ENCODE measurements around the gene SPP1. TPM values are rescaled to one million over a fixed set of nuclear protein-coding genes. Genes with fewer than 3 reads are reported as not detected.
A peak's percentile ranks its signal among the peaks of the same experiment; 100 is the strongest.

SPP1 gene
- total RNA-seq, 1 donor from 2014 or later: 253 TPM

- DNase-seq: no peak
Measured at GRCh38 chr4:87956501-87956900, 19.0 kb upstream of the SPP1 start.

GRCh38 chr4:87957061-87957460 lies 18.5 kb upstream of the SPP1 start:
- peak; percentile 25 for DNase-seq

- DNase-seq: no peak
Measured at GRCh38 chr4:87961993-87962392, 13.5 kb upstream of the SPP1 start.

- no peak for DNase-seq
Measured at GRCh38 chr4:87962398-87963146, 12.9 kb upstream of the SPP1 start.

- DNase-seq: no peak
Measured at GRCh38 chr4:87965501-87965975, 10.0 kb upstream of the SPP1 start.

GRCh38 chr4:87966095-87966496 lies 9.4 kb upstream of the SPP1 start:
- no peak for DNase-seq

- no peak for DNase-seq
Measured at GRCh38 chr4:87967193-87967592, 8.3 kb upstream of the SPP1 start.

GRCh38 chr4:87970121-87970520 lies 5.4 kb upstream of the SPP1 start:
- DNase-seq: no peak

GRCh38 chr4:87971866-87972265 lies 3.6 kb upstream of the SPP1 start:
- DNase-seq: no peak

GRCh38 chr4:87973283-87974169 lies 2.0 kb upstream of the SPP1 start:
- DNase-seq: peak; percentile 46

- no peak for DNase-seq
Measured at GRCh38 chr4:87974856-87975462, 555 bp upstream of the SPP1 start.

GRCh38 chr4:87977521-87978278 lies 2.2 kb downstream of the SPP1 start:
- no peak for DNase-seq

- no peak for DNase-seq
Measured at GRCh38 chr4:87978681-87979080, 3.2 kb downstream of the SPP1 start.

GRCh38 chr4:87979810-87980209 lies 4.3 kb downstream of the SPP1 start:
- no peak for DNase-seq

GRCh38 chr4:87981486-87981885 lies 6.0 kb downstream of the SPP1 start:
- no peak for DNase-seq

- DNase-seq: no peak
Measured at GRCh38 chr4:87982036-87982435, 6.5 kb downstream of the SPP1 start.

- DNase-seq: no peak
Measured at GRCh38 chr4:87982446-87983010, 7.0 kb downstream of the SPP1 start.

GRCh38 chr4:87983996-87984395 lies 8.5 kb downstream of the SPP1 start:
- DNase-seq: no peak

- DNase-seq: no peak
Measured at GRCh38 chr4:87985097-87985886, 9.8 kb downstream of the SPP1 start.

GRCh38 chr4:87985887-87986200 lies 10.3 kb downstream of the SPP1 start:
- no peak for DNase-seq

- no peak for DNase-seq
Measured at GRCh38 chr4:87986508-87986907, 11.0 kb downstream of the SPP1 start.

Data from skin of body (tissue), 2 donors.